GM12891 (cell line): ENCODE measurements around the gene TUT4.

Experiments used
- POLR2AphosphoS5 ChIP-seq: IDR thresholded peaks from 2 replicates; pipeline ENCODE4 v1.6.1; 2011; ENCODE audit warnings: low read depth, low read length, control low read depth
- POU2F2 ChIP-seq: IDR thresholded peaks from 2 replicates; pipeline ENCODE4 v1.6.1; 2011; ENCODE audit warnings: low read depth, mild to moderate bottlenecking, control low read depth, low read length, moderate library complexity

GRCh38 chr1:52455686-52456085 is 97.2 kb downstream of the TUT4 start:
- TF ChIP-seq POU2F2 (no peak), POLR2AphosphoS5 (no peak)
